DOHH2 (cell line): ENCODE results near the gene ABCA5.

Experiments
- CTCF ChIP-seq: fragments of 200-600 bp; sonication (generic); IDR thresholded peaks from one replicate; pipeline ENCODE4 v1.5.1; 2014; ENCODE audit warnings: antibody characterized with exemption, mild to moderate bottlenecking, low read depth, low read length; ENCODE audit not compliant: poor library complexity, severe bottlenecking
- EZH2phosphoT487 ChIP-seq: fragments of 200-600 bp; sonication (generic); IDR thresholded peaks from 2 replicates; pipeline ENCODE4 v1.6.1; 2017; ENCODE audit warnings: borderline replicate concordance, mild to moderate bottlenecking, antibody characterized with exemption, low read length, moderate library complexity, mixed read lengths

GRCh38 chr17:69275751-69276150 is 51.2 kb downstream of the ABCA5 start:
- no peak for TF ChIP-seq CTCF
- TF ChIP-seq EZH2phosphoT487, result no peak
